Neural progenitor cell (in vitro differentiated cells): Measurements from ENCODE around the gene ALAS1.
A peak's percentile ranks its signal among the peaks of the same experiment; 100 is the strongest.

ENCODE experiments used
- CTCF ChIP-seq: fragments of 200-600 bp; sonication (generic); IDR thresholded peaks from 2 replicates; pipeline ENCODE4 v1.5.1; 2017; ENCODE audit warnings: antibody characterized with exemption, mild to moderate bottlenecking
- EZH2 ChIP-seq: fragments of 200-600 bp; sonication (generic); IDR thresholded peaks from 2 replicates; pipeline ENCODE4 v1.6.1; 2017; ENCODE audit warnings: antibody characterized with exemption, mild to moderate bottlenecking, moderate library complexity

- peak; percentile 33 for TF ChIP-seq CTCF
- TF ChIP-seq EZH2, result no peak
Measured at GRCh38 chr3:52197842-52198625, at the start of gene ALAS1.
